GM18508 (cell line): ENCODE measurements around the gene RNPC3.
A peak's percentile ranks its signal among the peaks of the same experiment; 100 is the strongest.

ENCODE experiments used
- ATAC-seq: cut with Tn5 transposase; IDR thresholded peaks from one replicate; pipeline ENCODE4 v1.9.1; 2021; ENCODE audit warnings: moderate number of reproducible peaks; ENCODE audit not compliant: insufficient read depth, unreplicated experiment

Gene RNPC3, protein sequence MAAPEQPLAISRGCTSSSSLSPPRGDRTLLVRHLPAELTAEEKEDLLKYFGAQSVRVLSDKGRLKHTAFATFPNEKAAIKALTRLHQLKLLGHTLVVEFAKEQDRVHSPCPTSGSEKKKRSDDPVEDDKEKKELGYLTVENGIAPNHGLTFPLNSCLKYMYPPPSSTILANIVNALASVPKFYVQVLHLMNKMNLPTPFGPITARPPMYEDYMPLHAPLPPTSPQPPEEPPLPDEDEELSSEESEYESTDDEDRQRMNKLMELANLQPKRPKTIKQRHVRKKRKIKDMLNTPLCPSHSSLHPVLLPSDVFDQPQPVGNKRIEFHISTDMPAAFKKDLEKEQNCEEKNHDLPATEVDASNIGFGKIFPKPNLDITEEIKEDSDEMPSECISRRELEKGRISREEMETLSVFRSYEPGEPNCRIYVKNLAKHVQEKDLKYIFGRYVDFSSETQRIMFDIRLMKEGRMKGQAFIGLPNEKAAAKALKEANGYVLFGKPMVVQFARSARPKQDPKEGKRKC

DNA sequence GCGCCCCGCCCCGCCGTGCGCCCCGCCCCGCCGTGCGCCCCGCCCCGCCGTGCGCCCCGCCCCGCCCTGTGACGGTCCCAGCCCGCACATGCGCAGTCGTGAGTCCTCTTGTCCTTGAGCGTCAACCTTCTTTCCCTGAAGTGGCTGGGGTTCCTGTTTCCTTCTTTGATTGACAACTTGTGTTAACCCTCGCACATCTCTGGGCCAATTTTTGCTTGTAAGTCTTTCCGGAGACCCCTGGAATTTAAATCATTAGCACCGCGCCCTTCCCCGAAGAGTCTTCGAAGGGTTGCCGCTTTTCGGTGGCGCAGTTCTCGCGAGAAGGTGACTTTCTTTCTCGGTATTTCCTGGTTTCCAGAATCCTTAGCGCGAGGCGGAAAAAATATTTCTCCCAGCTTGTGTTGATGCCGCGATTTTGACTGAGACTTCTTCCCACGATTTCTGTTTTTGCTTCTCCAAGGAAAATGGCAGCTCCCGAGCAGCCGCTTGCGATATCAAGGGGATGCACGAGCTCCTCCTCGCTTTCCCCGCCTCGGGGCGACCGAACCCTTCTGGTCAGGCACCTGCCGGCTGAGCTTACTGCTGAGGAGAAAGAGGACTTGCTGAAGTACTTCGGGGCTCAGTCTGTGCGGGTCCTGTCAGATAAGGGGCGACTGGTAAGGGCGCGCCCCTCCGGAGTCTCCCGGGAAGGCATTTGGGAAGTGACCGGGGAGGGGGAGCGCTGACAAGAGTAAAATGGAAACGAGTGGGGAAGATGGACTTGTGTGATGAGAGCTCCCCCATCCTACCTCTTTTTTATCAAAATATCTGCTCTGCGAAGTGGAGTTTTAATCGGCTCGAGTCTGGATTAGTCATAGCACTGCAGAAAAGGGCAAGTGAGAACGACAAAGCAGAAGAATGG, at the start of gene RNPC3:
RNPC3 (plus strand) TSS at position 93 of the 901 bp plus-strand sequence; CDS start at position 465, 372 bp downstream.
- peak; percentile 64 for ATAC-seq

GRCh38 chr1:103477101-103477500, 48.4 kb upstream of the RNPC3 start:
- no peak for ATAC-seq

DNA sequence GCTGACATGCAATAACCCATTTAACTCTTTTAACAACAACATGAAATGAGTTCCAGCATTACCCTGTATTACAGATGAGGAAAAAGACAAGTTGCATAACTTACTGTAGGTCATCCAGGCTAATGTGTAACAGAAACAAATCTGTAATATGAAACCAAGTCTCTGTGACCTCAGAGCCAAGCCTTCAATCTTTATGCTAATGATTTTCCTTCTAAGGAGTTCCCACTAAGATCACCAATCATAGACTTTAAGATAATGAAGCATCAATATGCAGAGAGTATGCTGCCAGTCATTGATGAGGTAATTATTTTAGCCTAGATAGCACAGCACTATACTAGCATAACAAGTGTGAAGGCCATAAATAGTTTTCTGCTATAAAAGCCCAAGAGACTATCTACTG, 35.6 kb upstream of the RNPC3 start:
- peak; percentile 92 for ATAC-seq

DNA sequence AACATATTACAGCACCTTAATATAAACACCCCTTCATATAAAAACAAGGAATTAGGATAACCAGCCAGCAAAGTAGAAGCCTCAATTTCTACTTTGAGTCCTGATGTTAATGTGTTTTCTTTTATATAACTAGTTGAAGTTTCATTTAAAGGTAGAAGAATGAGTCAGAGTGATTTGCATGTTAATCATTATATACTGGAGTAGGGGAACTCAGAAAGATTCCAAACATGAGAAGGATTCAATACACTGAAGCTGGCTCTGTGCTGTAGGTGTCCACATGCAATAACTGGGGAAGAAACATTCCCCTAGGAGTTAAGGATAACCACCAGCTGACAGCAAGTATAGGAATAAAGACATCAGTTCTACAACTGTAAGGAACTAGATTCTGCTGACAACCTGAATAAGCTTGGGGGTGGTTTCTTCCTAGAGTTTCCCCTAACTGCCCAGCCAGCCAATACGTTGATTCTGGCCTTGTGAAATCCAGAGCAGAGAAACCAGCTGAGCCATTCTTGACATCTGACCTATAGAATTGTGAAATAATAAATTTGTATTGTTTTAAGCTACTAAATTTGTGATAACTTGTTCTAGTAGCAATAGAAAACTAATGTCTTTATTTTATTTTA, 33.4 kb upstream of the RNPC3 start:
- ATAC-seq = peak; percentile 45

- ATAC-seq = no peak
Measured at GRCh38 chr1:103496014-103496635, 29.4 kb upstream of the RNPC3 start.

- ATAC-seq = no peak
Measured at GRCh38 chr1:103497404-103497803, 28.1 kb upstream of the RNPC3 start.

DNA sequence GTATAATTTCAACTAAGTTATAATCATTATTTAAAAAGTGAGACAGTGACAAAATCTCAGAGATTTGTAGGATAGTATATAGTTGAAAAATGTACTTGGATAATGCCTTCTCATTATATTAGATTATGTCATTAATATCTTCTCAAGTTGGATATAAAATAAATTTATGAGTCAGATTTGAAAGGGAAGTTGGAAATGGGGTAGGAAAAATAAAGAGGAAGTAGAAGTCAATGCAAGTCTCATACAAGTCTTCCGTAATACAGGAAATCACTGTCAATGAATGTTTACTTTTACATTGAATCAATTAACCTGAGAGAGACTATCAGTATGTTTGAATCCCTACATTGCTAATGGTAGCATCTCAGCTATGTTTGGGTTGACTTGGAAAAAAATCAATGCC, 16.2 kb upstream of the RNPC3 start:
- ATAC-seq = no peak

DNA sequence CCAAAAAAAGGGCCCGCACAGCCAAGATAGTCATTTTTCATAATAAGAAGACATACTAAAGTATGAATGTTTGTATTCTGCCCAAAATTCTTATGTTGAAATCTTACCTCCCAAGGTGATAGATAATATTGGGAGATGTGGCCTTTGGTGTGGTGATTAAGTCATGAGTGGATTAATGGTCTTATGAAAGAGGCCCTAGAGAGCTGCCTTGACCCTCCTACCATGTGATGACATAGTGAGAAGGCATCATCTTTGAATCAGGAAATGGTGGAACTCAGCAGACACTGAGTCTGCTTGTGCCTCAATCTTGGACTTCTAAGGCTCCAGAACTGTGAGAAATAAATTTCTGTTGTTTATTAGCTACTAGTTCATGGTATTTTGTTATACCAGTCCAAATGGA, 11.8 kb upstream of the RNPC3 start:
- ATAC-seq = no peak

- ATAC-seq = peak; percentile 60
Measured at GRCh38 chr1:103514920-103515503, 10.5 kb upstream of the RNPC3 start.

DNA sequence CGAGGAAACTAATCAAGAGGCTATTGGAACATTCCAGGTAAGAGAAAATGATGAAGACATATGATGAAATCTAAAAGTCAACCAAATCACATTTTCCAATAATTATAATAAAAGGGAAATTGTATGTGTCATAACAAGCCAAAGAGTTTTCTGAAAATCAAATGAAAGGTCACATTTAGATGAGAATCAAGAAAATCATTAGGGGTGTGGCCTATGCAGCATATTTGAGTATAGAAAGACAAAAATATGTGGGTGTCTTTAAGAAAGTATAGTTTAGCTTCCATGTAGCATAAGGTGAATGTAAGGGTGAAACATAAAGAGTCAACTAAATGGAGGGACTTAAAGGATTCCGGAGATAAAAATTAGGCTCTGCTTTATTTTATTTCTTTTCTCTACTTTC, 9.2 kb upstream of the RNPC3 start:
- no peak for ATAC-seq

GRCh38 chr1:103516693-103517092, 8.8 kb upstream of the RNPC3 start:
- ATAC-seq = no peak

- peak; percentile 81 for ATAC-seq
Measured at GRCh38 chr1:103517380-103518047, 8.0 kb upstream of the RNPC3 start.

GRCh38 chr1:103520822-103521221, 4.7 kb upstream of the RNPC3 start:
- no peak for ATAC-seq

DNA sequence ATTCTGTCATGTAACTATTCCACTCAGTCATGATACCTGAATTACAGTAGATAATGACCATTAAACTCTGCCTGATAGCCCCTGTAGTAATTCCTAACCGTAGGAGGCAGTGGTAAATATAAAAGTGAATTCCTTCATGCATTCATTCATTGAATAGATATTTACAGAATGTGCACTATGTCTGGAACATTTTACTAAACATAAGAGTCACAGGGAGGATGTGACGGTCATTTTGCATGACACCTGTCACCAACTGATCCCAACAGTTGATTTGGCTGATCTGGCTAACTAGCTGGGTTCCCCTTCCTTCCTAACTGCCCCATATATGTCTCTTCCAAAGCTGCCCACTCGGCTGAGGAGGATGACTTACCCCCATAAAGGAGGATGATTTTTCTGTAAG, 2.2 kb upstream of the RNPC3 start:
- no peak for ATAC-seq

DNA sequence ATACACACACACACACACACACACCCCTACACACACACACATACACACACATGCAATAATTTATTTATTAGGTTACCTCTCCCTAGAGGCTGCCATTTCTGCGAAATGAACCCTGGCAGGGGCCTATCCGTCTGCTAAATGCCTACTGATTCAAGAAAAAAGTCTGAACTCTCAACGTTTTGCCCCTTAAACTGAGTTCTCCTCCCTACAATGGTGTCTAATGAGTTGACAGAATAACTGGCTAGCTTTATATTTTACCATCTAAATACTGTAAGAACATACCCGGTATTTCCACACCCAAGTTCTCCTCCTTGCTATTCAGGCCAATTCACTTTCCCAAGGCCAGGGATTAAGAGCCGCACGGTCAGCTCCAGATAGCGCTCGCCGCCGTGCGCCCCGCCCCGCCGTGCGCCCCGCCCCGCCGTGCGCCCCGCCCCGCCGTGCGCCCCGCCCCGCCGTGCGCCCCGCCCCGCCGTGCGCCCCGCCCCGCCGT, 339 bp upstream of the RNPC3 start:
- no peak for ATAC-seq

GRCh38 chr1:103527331-103527730, 1.8 kb downstream of the RNPC3 start:
- no peak for ATAC-seq

DNA sequence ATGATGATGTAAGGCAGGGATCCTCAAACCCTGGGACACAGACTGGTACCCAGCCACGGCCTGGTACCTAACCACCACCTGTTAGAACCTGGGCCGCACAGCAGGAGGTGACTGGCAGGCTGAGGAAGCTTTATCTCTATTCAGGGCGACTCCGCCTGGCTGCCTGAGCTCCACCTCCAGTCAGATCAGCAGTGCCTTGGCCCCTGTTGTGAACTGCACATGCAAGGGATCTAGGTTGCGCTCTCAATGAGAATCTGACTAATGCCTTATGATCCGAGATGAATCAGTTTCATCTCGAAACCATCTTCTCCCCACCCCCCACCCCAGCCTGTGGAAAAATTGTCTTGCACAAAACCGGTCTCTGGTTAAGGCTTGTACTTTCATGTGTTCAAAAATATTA, 4.2 kb downstream of the RNPC3 start:
- ATAC-seq = no peak

- no peak for ATAC-seq
Measured at GRCh38 chr1:103538226-103538625, 12.7 kb downstream of the RNPC3 start.

GRCh38 chr1:103541431-103541830, 15.9 kb downstream of the RNPC3 start:
- no peak for ATAC-seq
